ENCODE measurements around the gene ANTXRL. TPM values are rescaled to one million over a fixed set of nuclear protein-coding genes. Genes with fewer than 3 reads are reported as not detected.

Gene ANTXRL
- total and polyA plus RNA-seq, 10 donors, result 0.03 to 1.1 (median 0.42) TPM; not detected in 3

DNA sequence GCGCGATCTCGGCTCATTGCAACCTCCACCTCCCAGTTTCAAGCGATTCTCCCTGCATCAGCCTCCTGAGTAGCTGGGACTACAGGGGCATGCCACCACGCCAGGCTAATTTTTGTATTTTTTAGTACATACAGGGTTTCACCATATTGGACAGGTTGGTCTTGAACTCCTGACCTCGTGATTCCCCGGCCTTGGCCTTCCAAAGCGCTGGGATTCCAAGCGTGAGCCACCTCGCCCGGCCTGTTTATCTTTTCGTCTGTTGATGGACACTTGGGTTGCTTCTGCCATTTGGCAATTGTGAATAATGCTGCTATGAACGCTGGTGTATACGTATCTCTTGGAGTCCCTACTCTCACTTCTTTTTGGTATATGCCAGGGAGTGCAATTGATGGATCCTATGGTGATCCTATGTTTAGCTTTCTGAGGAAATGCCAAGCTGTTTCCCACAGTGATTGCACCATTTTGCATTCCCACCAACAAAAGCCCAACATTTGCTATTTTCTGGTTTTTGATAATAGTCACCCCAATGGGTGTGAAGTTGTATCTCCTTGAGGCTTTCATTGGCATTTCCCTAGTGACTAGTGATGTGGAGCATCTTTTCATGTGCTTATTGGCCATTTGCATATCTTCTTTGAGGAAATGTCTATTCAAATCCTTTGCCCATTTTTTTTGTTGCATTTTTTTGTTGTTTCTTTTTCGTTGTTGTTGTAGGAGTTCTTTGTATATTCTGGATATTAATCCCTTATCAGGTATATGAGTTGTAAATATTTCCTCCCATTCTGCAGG lies 3.5 kb downstream of the ANTXRL start:
- H3K27ac ChIP-seq, result no peak overlapping the region
- 91 to 97% (median 96%) methylated on average over 15 of the region's 15 CpGs for WGBS, 5 donors
- no peaks in the 10 kb centered on the region for H3K36me3 ChIP-seq
- H3K27me3 ChIP-seq (replicated peaks in 1 of 7), result no peaks in the 10 kb centered on the region
- no peak for TF ChIP-seq POLR2AphosphoS5 (IDR thresholded peaks at IDR 0.05)
- TF ChIP-seq, protein P1, sequence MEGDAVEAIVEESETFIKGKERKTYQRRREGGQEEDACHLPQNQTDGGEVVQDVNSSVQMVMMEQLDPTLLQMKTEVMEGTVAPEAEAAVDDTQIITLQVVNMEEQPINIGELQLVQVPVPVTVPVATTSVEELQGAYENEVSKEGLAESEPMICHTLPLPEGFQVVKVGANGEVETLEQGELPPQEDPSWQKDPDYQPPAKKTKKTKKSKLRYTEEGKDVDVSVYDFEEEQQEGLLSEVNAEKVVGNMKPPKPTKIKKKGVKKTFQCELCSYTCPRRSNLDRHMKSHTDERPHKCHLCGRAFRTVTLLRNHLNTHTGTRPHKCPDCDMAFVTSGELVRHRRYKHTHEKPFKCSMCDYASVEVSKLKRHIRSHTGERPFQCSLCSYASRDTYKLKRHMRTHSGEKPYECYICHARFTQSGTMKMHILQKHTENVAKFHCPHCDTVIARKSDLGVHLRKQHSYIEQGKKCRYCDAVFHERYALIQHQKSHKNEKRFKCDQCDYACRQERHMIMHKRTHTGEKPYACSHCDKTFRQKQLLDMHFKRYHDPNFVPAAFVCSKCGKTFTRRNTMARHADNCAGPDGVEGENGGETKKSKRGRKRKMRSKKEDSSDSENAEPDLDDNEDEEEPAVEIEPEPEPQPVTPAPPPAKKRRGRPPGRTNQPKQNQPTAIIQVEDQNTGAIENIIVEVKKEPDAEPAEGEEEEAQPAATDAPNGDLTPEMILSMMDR (IDR thresholded peaks at IDR 0.05 in 8 of 11, conservative IDR thresholded peaks at IDR 0.05 in 3 of 11), result no peak
- intact Hi-C loops (cut with DNase I; ENCODE audit: low total_unique reads), result no loop called here
- peak; percentile 54 for DNase-seq
- peaks cover 0 to 58% (median 16%) of the 10 kb centered on the region in 6 donors for H3K4me1 ChIP-seq
- H3K9me3 ChIP-seq, result no peaks in the 10 kb centered on the region
- H3K4me3 ChIP-seq, result no peak overlapping the region

DNA sequence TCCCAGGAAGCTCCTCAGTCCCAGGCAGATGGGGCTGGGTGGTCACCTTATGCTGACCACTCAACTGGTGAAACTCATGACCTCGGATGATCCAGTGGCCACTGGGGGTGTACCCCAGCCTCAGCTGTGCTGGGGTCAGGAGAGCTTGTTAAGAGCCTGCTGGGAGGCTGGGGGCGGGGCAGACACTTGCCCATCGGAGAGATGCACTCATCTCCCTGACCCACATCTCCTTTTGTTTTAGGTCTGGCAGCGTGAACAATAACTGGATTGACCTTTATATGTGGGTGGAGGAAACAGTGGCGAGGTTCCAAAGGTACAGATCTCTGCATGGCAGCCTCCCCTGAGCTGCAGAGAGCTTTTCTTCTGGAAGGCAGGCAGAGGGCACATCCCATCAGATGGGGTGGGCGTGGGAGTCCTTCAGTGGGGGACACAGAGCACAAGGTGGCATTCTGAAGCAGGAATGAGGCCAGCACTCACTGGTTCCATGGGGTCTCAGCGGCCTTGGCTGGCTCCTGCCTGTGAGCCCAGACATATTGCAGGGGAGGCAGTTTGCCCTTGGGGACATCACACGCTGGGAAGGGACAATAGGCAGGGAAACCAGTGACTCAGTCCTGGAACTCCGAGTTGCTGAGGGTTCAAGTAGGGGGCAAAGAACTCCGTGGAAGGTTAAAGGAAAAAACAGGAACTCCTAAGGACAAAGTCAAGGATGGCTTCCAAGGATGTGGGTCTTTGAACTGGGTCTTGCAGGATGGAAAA lies 5.2 kb downstream of the ANTXRL start:
- WGBS, 5 donors, result 45 to 70% (median 60%) methylated on average over 10 of the region's 10 CpGs
- H3K4me1 ChIP-seq, result peaks cover 0 to 50% (median 11%) of the 10 kb centered on the region in 6 donors
- H3K4me3 ChIP-seq, result no peak overlapping the region
- H3K9me3 ChIP-seq, result no peaks in the 10 kb centered on the region
- intact Hi-C loops (cut with DNase I; ENCODE audit: low total_unique reads), result no loop called here
- peak in 1 of 3 donors; percentile 8 for TF ChIP-seq POLR2AphosphoS5 (IDR thresholded peaks at IDR 0.05)
- TF ChIP-seq, protein P1 (IDR thresholded peaks at IDR 0.05 in 8 of 11, conservative IDR thresholded peaks at IDR 0.05 in 3 of 11), result no peak
- H3K36me3 ChIP-seq, result no peaks in the 10 kb centered on the region
- peak overlapping the region in 3 of 8 donors; percentile 15 to 54 (median 26) for H3K27ac ChIP-seq
- no peaks in the 10 kb centered on the region for H3K27me3 ChIP-seq (replicated peaks in 1 of 7)
- peak; percentile 70 for DNase-seq

DNA sequence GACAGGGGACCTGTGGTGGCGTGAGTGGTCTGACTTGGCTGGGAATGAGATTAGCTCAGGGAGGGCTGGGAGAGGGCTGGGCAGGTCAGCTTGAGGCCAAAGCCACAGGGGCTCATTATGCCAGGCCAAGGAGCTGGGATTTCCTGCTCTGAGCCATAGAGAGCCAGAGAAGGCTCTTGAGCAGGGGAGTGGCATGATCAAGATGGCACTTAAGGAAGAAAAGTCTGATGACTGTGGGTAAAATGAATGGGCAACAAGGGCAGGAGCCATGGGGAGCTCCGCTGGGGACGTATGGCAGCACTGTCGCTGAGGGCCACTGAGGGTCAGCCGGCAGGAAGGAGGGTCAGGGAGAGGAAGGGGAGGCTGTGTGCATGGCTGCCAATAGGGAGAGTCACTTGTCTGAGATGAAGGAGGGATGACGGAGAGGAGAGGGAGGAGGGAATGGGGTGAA lies 5.8 kb downstream of the ANTXRL start:
- intact Hi-C loops (cut with DNase I; ENCODE audit: low total_unique reads), result no loop called here
- TF ChIP-seq POLR2AphosphoS5 (IDR thresholded peaks at IDR 0.05), result peak in 1 of 3 donors; percentile 9
- TF ChIP-seq POLR2A (IDR thresholded peaks at IDR 0.05), result no peak
- no peaks in the 10 kb centered on the region for H3K9me3 ChIP-seq
- H3K4me3 ChIP-seq, result no peak overlapping the region
- no peaks in the 10 kb centered on the region for H3K36me3 ChIP-seq
- no peaks in the 10 kb centered on the region for H3K27me3 ChIP-seq (replicated peaks in 1 of 7)
- H3K4me1 ChIP-seq, result peaks cover 0 to 44% (median 11%) of the 10 kb centered on the region in 6 donors
- 51 to 77% (median 65%) methylated on average over 6 of the region's 6 CpGs for WGBS, 5 donors
- peak overlapping the region in 3 of 8 donors; percentile 15 to 54 (median 26) for H3K27ac ChIP-seq
- DNase-seq, result peak; percentile 69

DNA sequence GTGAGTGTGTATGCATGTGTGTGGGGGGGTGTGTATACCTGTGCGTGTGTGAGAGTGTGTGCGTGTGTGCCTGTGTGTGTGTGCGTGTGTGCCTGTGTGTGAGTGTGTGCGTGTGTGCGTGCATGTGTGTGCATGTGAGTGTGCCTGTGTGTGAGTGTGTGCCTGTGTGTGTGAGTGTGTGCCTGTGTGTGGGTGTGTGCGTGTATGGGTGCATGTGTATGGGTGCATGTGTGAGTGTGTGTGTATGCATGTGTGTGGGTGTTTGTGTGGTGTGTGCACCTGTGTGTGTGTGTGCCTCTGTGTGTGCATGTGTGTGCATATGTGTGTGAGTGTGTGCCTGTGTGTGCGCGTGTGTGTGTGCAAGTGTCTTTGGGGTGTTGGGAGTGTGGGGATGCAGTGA lies 6.4 kb downstream of the ANTXRL start:
- no peaks in the 10 kb centered on the region for H3K9me3 ChIP-seq
- DNase-seq, result peak; percentile 37
- no peak overlapping the region for H3K4me3 ChIP-seq
- 70 to 85% (median 74%) methylated on average over 8 of the region's 8 CpGs for WGBS, 5 donors
- H3K4me1 ChIP-seq, result peaks cover 0 to 39% (median 10%) of the 10 kb centered on the region in 6 donors
- H3K27ac ChIP-seq, result no peak overlapping the region
- no peak for TF ChIP-seq POLR2AphosphoS5 (IDR thresholded peaks at IDR 0.05)
- H3K27me3 ChIP-seq (replicated peaks in 1 of 7), result no peaks in the 10 kb centered on the region
- intact Hi-C loops (cut with DNase I; ENCODE audit: low total_unique reads), result no loop called here
- no peaks in the 10 kb centered on the region for H3K36me3 ChIP-seq

All from spleen (tissue), 11 donors.